ENCODE data around the gene IFTAP. TPM values are rescaled to one million over a fixed set of nuclear protein-coding genes. Genes with fewer than 3 reads are reported as not detected.

IFTAP gene
- total RNA-seq, 1 donor from 2014 or later = 1.7 TPM

GRCh38 chr11:36577859-36578258 is 16.4 kb upstream of the IFTAP start:
- Mint-ChIP-seq H3K27ac (no peak overlapping the region), H3K27me3 (peaks cover 17% of the 10 kb centered on the region), H3K9me3 (peaks cover 9% of the 10 kb centered on the region), H3K36me3 (ENCODE audit: low read depth) (no peaks in the 10 kb centered on the region), H3K4me3 (no peak overlapping the region), H3K4me1 (no peaks in the 10 kb centered on the region)
- intact Hi-C loops (cut with micrococcal nuclease) = no loop called here
- no peak for DNase-seq

- peaks cover 9% of the 10 kb centered on the region for H3K9me3 Mint-ChIP-seq
Observed at GRCh38 chr11:36578458-36578857, 15.8 kb upstream of the IFTAP start.

GRCh38 chr11:36581536-36581935 is 12.8 kb upstream of the IFTAP start:
- Mint-ChIP-seq H3K36me3 (ENCODE audit: low read depth) (no peaks in the 10 kb centered on the region), H3K9me3 (peaks cover 9% of the 10 kb centered on the region), H3K27ac (no peak overlapping the region), H3K4me3 (no peak overlapping the region), H3K27me3 (peaks cover 18% of the 10 kb centered on the region), H3K4me1 (no peaks in the 10 kb centered on the region)
- no peak for DNase-seq
- intact Hi-C loops (cut with micrococcal nuclease) = no loop called here

More at GRCh38 chr11:36578458-36578857, 15.8 kb upstream of the IFTAP start:
- no peaks in the 10 kb centered on the region for H3K36me3 Mint-ChIP-seq (ENCODE audit: low read depth)
- intact Hi-C loops (cut with micrococcal nuclease) = no loop called here
- no peak overlapping the region for H3K4me3 Mint-ChIP-seq
- H3K27me3 Mint-ChIP-seq = peaks cover 17% of the 10 kb centered on the region
- no peak overlapping the region for H3K27ac Mint-ChIP-seq
- no peak for DNase-seq
- no peaks in the 10 kb centered on the region for H3K4me1 Mint-ChIP-seq

GRCh38 chr11:36583667-36584066 is 10.6 kb upstream of the IFTAP start:
- Mint-ChIP-seq H3K9me3 (peaks cover 9% of the 10 kb centered on the region), H3K27me3 (peaks cover 14% of the 10 kb centered on the region)
- intact Hi-C loops (cut with micrococcal nuclease) = no loop called here

GRCh38 chr11:36586543-36586942 is 7.8 kb upstream of the IFTAP start:
- peaks cover 20% of the 10 kb centered on the region for H3K27me3 Mint-ChIP-seq

More at GRCh38 chr11:36583667-36584066, 10.6 kb upstream of the IFTAP start:
- Mint-ChIP-seq H3K27ac (no peak overlapping the region), H3K4me1 (no peaks in the 10 kb centered on the region), H3K36me3 (ENCODE audit: low read depth) (no peaks in the 10 kb centered on the region), H3K4me3 (no peak overlapping the region)
- DNase-seq = no peak

GRCh38 chr11:36588099-36588498 is 6.2 kb upstream of the IFTAP start:
- Mint-ChIP-seq H3K27ac (no peak overlapping the region), H3K4me1 (no peaks in the 10 kb centered on the region), H3K9me3 (no peaks in the 10 kb centered on the region), H3K4me3 (no peak overlapping the region), H3K27me3 (peaks cover 23% of the 10 kb centered on the region), H3K36me3 (ENCODE audit: low read depth) (no peaks in the 10 kb centered on the region)
- intact Hi-C loops (cut with micrococcal nuclease) = no loop called here
- no peak for DNase-seq

More at GRCh38 chr11:36586543-36586942, 7.8 kb upstream of the IFTAP start:
- intact Hi-C loops (cut with micrococcal nuclease) = no loop called here
- peaks cover 4% of the 10 kb centered on the region for H3K9me3 Mint-ChIP-seq
- H3K4me1 Mint-ChIP-seq = no peaks in the 10 kb centered on the region
- DNase-seq = no peak
- no peaks in the 10 kb centered on the region for H3K36me3 Mint-ChIP-seq (ENCODE audit: low read depth)
- no peak overlapping the region for H3K27ac Mint-ChIP-seq
- H3K4me3 Mint-ChIP-seq = no peak overlapping the region

- intact Hi-C loops (cut with micrococcal nuclease) = no loop called here
- no peaks in the 10 kb centered on the region for H3K36me3 Mint-ChIP-seq (ENCODE audit: low read depth)
- H3K4me1 Mint-ChIP-seq = peaks cover 4% of the 10 kb centered on the region
- H3K4me3 Mint-ChIP-seq = no peak overlapping the region
- DNase-seq = no peak
- H3K9me3 Mint-ChIP-seq = no peaks in the 10 kb centered on the region
- H3K27me3 Mint-ChIP-seq = peaks cover 37% of the 10 kb centered on the region
- H3K27ac Mint-ChIP-seq = no peak overlapping the region
Observed at GRCh38 chr11:36590513-36590912, 3.8 kb upstream of the IFTAP start.

GRCh38 chr11:36591433-36591832 is 2.9 kb upstream of the IFTAP start:
- H3K4me1 Mint-ChIP-seq = peaks cover 4% of the 10 kb centered on the region
- H3K4me3 Mint-ChIP-seq = no peak overlapping the region
- no peak for DNase-seq
- intact Hi-C loops (cut with micrococcal nuclease) = no loop called here
- peaks cover 37% of the 10 kb centered on the region for H3K27me3 Mint-ChIP-seq
- H3K9me3 Mint-ChIP-seq = no peaks in the 10 kb centered on the region
- no peak overlapping the region for H3K27ac Mint-ChIP-seq
- H3K36me3 Mint-ChIP-seq (ENCODE audit: low read depth) = no peaks in the 10 kb centered on the region

- no peak for DNase-seq
- Mint-ChIP-seq H3K9me3 (no peaks in the 10 kb centered on the region), H3K27me3 (peaks cover 25% of the 10 kb centered on the region), H3K36me3 (ENCODE audit: low read depth) (no peaks in the 10 kb centered on the region), H3K27ac (no peak overlapping the region), H3K4me1 (peaks cover 4% of the 10 kb centered on the region), H3K4me3 (no peak overlapping the region)
- intact Hi-C loops (cut with micrococcal nuclease) = no loop called here
Observed at GRCh38 chr11:36596880-36597279, 2.6 kb downstream of the IFTAP start.

GRCh38 chr11:36598051-36598450 is 3.7 kb downstream of the IFTAP start, which contains the start of gene RAG2:
RAG2 (minus strand) TSS chr11:36598236; CDS start chr11:36594168, 4,068 bp downstream.
- Mint-ChIP-seq H3K4me1 (peaks cover 4% of the 10 kb centered on the region), H3K36me3 (ENCODE audit: low read depth) (no peaks in the 10 kb centered on the region), H3K27ac (no peak within 1 kb of the TSS), H3K27me3 (peaks cover 24% of the 10 kb centered on the region), H3K9me3 (no peaks in the 10 kb centered on the region), H3K4me3 (no peak within 1 kb of the TSS)
- no peak for DNase-seq
- intact Hi-C loops (cut with micrococcal nuclease) = no loop called here

- Mint-ChIP-seq H3K4me1 (no peaks in the 10 kb centered on the region), H3K9me3 (no peaks in the 10 kb centered on the region), H3K4me3 (no peak overlapping the region), H3K27ac (no peak overlapping the region), H3K36me3 (ENCODE audit: low read depth) (no peaks in the 10 kb centered on the region), H3K27me3 (peaks cover 10% of the 10 kb centered on the region)
- no peak for DNase-seq
- intact Hi-C loops (cut with micrococcal nuclease) = no loop called here
Observed at GRCh38 chr11:36600180-36600579, 5.9 kb downstream of the IFTAP start.

- DNase-seq = no peak
- Mint-ChIP-seq H3K27ac (no peak overlapping the region), H3K27me3 (peaks cover 13% of the 10 kb centered on the region), H3K36me3 (ENCODE audit: low read depth) (no peaks in the 10 kb centered on the region), H3K4me3 (no peak overlapping the region), H3K4me1 (peaks cover 1% of the 10 kb centered on the region), H3K9me3 (no peaks in the 10 kb centered on the region)
- intact Hi-C loops (cut with micrococcal nuclease) = no loop called here
Observed at GRCh38 chr11:36601155-36601554, 6.9 kb downstream of the IFTAP start.

- no peak for DNase-seq
- no peaks in the 10 kb centered on the region for H3K9me3 Mint-ChIP-seq
- peaks cover 14% of the 10 kb centered on the region for H3K27me3 Mint-ChIP-seq
- H3K36me3 Mint-ChIP-seq (ENCODE audit: low read depth) = no peaks in the 10 kb centered on the region
- no peak overlapping the region for H3K4me3 Mint-ChIP-seq
- intact Hi-C loops (cut with micrococcal nuclease) = no loop called here
- no peak overlapping the region for H3K27ac Mint-ChIP-seq
- peaks cover 1% of the 10 kb centered on the region for H3K4me1 Mint-ChIP-seq
Observed at GRCh38 chr11:36602135-36602534, 7.8 kb downstream of the IFTAP start.

GRCh38 chr11:36605221-36606216 is 11.2 kb downstream of the IFTAP start:
- Mint-ChIP-seq H3K27me3 (peaks cover 23% of the 10 kb centered on the region), H3K4me3 (no peak overlapping the region), H3K27ac (no peak overlapping the region), H3K4me1 (peaks cover 1% of the 10 kb centered on the region), H3K9me3 (no peaks in the 10 kb centered on the region), H3K36me3 (ENCODE audit: low read depth) (no peaks in the 10 kb centered on the region)
- intact Hi-C loops (cut with micrococcal nuclease) = no loop called here
- DNase-seq = no peak
